H1 (cell line): ENCODE data around the gene COLEC11. TPM values are rescaled to one million over a fixed set of nuclear protein-coding genes. Genes with fewer than 3 reads are reported as not detected.

Experiments
- POLR2AphosphoS5 ChIP-seq: IDR thresholded peaks from 2 replicates; pipeline ENCODE4 v1.6.1; 2011; ENCODE audit warnings: low read depth, low read length
- polyA plus RNA-seq, 7 experiments: library from polyadenylated mRNA; depleted of rRNA in 3 of 7; stranded (reverse) in 5 of 7; unstranded in 2 of 7; fragments of >200 nt in 5 of 7; fragments of 200-250 nt in 2 of 7; gene quantifications; 1 replicate in 5 of 7; 2 replicates in 1 of 7; 4 replicates in 1 of 7; pipeline versions ENCODE4 v1.2.1 to v1.2.3, GENCODE V29; 2011 to 2013; ENCODE audit warnings: missing spikeins in 2 of 7, mixed read lengths in 2 of 7
- total RNA-seq: library from RNA; stranded (reverse); fragmentation: NEBNext Ultra II Directional; extraction: Animal tissue kit (Norgen Biotek cat#: 25700); gene quantifications from 2 replicates; pipeline ENCODE4 v1.2.1, GENCODE V29; 2021

COLEC11 gene
- total and polyA plus RNA-seq, 2 of the 8 experiments (the other 6 are each of a cell fraction or from before 2014, with no cell fraction given): 0.47 to 0.80 TPM

DNA sequence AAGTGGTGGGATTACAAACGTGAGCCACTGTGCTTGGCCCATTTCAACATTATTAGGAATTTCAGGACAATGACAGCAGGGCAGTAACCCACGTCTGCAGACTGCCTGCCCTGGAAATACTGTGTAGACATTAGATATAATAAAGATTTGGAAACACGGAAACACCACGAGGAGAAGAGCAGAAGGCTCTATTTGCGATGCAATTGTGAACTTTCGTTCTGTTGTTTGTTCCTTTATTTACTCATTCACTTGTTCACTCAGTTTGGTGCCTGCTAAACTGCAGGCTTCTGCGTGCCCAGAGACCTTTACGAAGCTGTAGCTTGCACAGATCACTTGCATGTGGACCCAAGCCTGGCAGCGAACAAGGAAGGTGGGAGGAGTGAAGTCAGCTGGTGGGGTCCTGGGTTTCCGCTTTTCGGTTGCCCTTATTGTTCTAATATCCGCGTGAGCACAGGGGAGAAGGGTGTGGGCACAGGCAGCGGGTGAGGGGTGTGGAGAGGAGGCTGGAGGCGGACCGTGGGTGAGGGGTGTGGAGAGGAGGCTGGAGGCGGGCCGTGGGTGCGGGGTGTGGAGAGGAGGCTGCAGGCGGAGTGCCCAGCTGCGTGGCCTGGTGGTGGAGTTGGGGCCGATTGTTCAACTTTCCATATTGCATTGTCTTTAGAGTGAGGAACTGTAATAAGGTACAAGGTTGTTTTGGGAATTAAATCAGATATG is 3.4 kb downstream of the COLEC11 start (continued):
- TF ChIP-seq POLR2AphosphoS5: no peak
- TF ChIP-seq, all 59 proteins: peak for 0
